A673 (cell line): Measurements from ENCODE around the gene THPO. TPM values are rescaled to one million over a fixed set of nuclear protein-coding genes. Genes with fewer than 3 reads are reported as not detected.

Experiments
- BruUV-seq: library from RNA; stranded (reverse); fragments of 400-500 nt; replicated peaks from 2 replicates; lab custom pipeline; 2021; lab: Mats Ljungman, UMichigan
- CTCF ChIA-PET: fragments of 300-600 bp; sonication (Branson Sonifier 250); formaldehyde crosslinking; loops from one replicate; lab custom pipeline; 2022; ENCODE audit warnings: antibody characterized with exemption; lab: Charles Lee
- POLR2A ChIA-PET: fragments of 300-600 bp; sonication (Branson Sonifier 250); formaldehyde crosslinking; loops from one replicate; lab custom pipeline; 2022; ENCODE audit warnings: antibody characterized with exemption; ENCODE audit not compliant: low non-redundant PET; lab: Charles Lee
- DNase-seq: peaks from one replicate; pipeline ENCODE4 v3.0.0-alpha.2; 2015; ENCODE audit warnings: low spot score
- H3K27ac ChIP-seq: fragments of 200-600 bp; sonication (generic); 2 replicates; pipeline ENCODE4 v1.5.1; 2016; ENCODE audit warnings: mixed run types, low read depth, mild to moderate bottlenecking, mixed read lengths, antibody characterized with exemption, low read length; ENCODE audit not compliant: poor library complexity, severe bottlenecking
- H3K27me3 ChIP-seq: fragments of 200-600 bp; sonication (generic); replicated peaks from 2 replicates; pipeline ENCODE4 v1.6.1; 2017; ENCODE audit warnings: mixed run types, low read depth, mild to moderate bottlenecking, mixed read lengths, antibody characterized with exemption, low read length; ENCODE audit not compliant: insufficient read depth, poor library complexity
- H3K36me3 ChIP-seq: fragments of 200-600 bp; sonication (generic); 2 replicates; pipeline ENCODE4 v1.6.1; 2016; ENCODE audit warnings: mixed run types, mild to moderate bottlenecking, mixed read lengths, antibody characterized with exemption, low read length; ENCODE audit not compliant: insufficient read depth, poor library complexity, severe bottlenecking
- H3K4me1 ChIP-seq: fragments of 200-600 bp; sonication (generic); 2 replicates; pipeline ENCODE4 v1.6.1; 2017; ENCODE audit warnings: mixed run types, mild to moderate bottlenecking, mixed read lengths, antibody characterized with exemption, low read length; ENCODE audit not compliant: insufficient read depth, poor library complexity, severe bottlenecking
- H3K4me3 ChIP-seq: fragments of 200-600 bp; sonication (generic); 2 replicates; pipeline ENCODE4 v1.5.1; 2016; ENCODE audit warnings: low read depth, mixed run types, mild to moderate bottlenecking, mixed read lengths, low read length; ENCODE audit not compliant: poor library complexity, severe bottlenecking
- H3K9me3 ChIP-seq: fragments of 200-600 bp; sonication (generic); 2 replicates; pipeline ENCODE4 v1.6.1; 2016; ENCODE audit warnings: mixed run types, low read depth, mild to moderate bottlenecking, mixed read lengths, antibody characterized with exemption, low read length; ENCODE audit not compliant: poor library complexity, severe bottlenecking
- EZH2 ChIP-seq: fragments of 200-600 bp; sonication (generic); IDR thresholded peaks from 2 replicates; pipeline ENCODE4 v1.6.1; 2017; ENCODE audit warnings: borderline replicate concordance, low read depth, mild to moderate bottlenecking, mixed read lengths, antibody characterized with exemption, low read length; ENCODE audit not compliant: poor library complexity, severe bottlenecking
- intact Hi-C: fragments of 100-400 bp; cut with micrococcal nuclease; formaldehyde crosslinking; loops from one replicate; pipeline ENCODE4 v1.10.0; 2022; ENCODE audit not compliant: unreplicated experiment
- total RNA-seq: library from RNA; stranded (reverse); gene quantifications from 2 replicates; pipeline ENCODE4 v1.2.3, GENCODE V29; 2021
- TF ChIP-seq, protein P1 (sequence below): fragments of 300-800, 200-600 bp; sonication (generic); conservative IDR thresholded peaks from 2 replicates; pipeline ENCODE4 v1.5.1; 2017; ENCODE audit warnings: low read depth, mild to moderate bottlenecking, antibody characterized with exemption, low read length, moderate library complexity, mixed read lengths

Gene THPO
- total RNA-seq, 1 experiment from 2014 or later = not detected

DNA sequence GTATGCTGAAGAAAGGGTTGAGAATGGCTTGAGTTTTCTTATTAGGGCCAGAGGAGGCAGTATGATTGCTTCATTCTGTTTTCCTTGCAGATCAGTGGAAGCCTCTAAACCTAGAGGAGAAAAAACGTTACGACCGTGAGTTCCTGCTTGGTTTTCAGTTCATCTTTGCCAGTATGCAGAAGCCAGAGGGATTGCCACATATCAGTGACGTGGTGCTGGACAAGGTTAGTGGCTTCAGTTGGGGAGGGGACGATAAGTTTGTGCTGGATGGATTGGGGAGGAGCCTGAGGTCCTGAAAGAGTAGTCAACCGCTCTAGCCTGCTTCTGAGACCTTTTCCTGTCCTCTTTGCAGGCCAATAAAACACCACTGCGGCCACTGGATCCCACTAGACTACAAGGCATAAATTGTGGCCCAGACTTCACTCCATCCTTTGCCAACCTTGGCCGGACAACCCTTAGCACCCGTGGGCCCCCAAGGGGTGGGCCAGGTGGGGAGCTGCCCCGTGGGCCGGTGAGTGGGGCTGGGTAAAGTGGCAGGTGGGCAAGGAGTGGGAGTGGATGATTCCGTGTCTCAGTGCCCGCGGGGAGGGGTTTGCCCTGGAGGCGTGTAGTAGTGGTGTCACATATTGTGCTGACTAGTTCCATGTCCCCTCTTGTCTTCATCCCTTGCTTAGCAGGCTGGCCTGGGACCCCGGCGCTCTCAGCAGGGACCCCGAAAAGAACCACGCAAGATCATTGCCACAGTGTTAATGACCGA is 55.1 kb downstream of the THPO start:
- H3K4me3 ChIP-seq = no peak overlapping the region
- H3K4me1 ChIP-seq = peaks cover 17% of the 10 kb centered on the region
- no peaks in the 10 kb centered on the region for H3K9me3 ChIP-seq
- H3K27ac ChIP-seq = no peak overlapping the region
- H3K27me3 ChIP-seq = no peaks in the 10 kb centered on the region
- TF ChIP-seq, protein P1, sequence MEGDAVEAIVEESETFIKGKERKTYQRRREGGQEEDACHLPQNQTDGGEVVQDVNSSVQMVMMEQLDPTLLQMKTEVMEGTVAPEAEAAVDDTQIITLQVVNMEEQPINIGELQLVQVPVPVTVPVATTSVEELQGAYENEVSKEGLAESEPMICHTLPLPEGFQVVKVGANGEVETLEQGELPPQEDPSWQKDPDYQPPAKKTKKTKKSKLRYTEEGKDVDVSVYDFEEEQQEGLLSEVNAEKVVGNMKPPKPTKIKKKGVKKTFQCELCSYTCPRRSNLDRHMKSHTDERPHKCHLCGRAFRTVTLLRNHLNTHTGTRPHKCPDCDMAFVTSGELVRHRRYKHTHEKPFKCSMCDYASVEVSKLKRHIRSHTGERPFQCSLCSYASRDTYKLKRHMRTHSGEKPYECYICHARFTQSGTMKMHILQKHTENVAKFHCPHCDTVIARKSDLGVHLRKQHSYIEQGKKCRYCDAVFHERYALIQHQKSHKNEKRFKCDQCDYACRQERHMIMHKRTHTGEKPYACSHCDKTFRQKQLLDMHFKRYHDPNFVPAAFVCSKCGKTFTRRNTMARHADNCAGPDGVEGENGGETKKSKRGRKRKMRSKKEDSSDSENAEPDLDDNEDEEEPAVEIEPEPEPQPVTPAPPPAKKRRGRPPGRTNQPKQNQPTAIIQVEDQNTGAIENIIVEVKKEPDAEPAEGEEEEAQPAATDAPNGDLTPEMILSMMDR = no peak
- no peak for TF ChIP-seq EZH2
- intact Hi-C loops = no loop called here
- CTCF ChIA-PET = interaction anchor here (0.5 kb wide), 1 partner anchor 15 kb away, joined by 3 read pairs; no protein-coding TSS in a partner anchor
- no TSS peak for BruUV-seq
- H3K36me3 ChIP-seq = peaks cover 83% of the 10 kb centered on the region
- POLR2A ChIA-PET = no interaction called here
- DNase-seq = no peak

Other genes with a start within 250 kb of the THPO start
- 57.8 and 64.2 TPM in 2 replicates for gene EIF2B5, start 242.8 kb downstream of the THPO start, total RNA-seq
- gene DVL3, start 222.8 kb downstream of the THPO start, total RNA-seq = 82.6 and 83.3 TPM in 2 replicates
- 382 and 419 TPM in 2 replicates for gene AP2M1, start 203.4 kb downstream of the THPO start, total RNA-seq
- 65.1 and 65.2 TPM in 2 replicates for gene ABCF3, start 192.0 kb downstream of the THPO start, total RNA-seq
- gene VWA5B2, start 148.6 kb downstream of the THPO start, total RNA-seq = 0.13 TPM in 1 of 2 replicates, not detected in the other
- 68.5 and 68.8 TPM in 2 replicates for gene ALG3, start 129.2 kb downstream of the THPO start, total RNA-seq
- gene EEF1AKMT4, start 128.5 kb downstream of the THPO start, total RNA-seq = 7.0 and 7.8 TPM in 2 replicates
- 1.3 and 2.2 TPM in 2 replicates for gene CAMK2N2, start 116.7 kb downstream of the THPO start, total RNA-seq
- not detected in 2 replicates for gene ECE2, start 102.2 kb downstream of the THPO start, total RNA-seq
- 622 and 645 TPM in 2 replicates for gene PSMD2, start 79.0 kb downstream of the THPO start, total RNA-seq
- gene EIF4G1, start 63.6 kb downstream of the THPO start, total RNA-seq = 475 and 559 TPM in 2 replicates
- gene FAM131A, start 40.6 kb downstream of the THPO start, total RNA-seq = 15.1 and 23.2 TPM in 2 replicates
- gene CLCN2, start 16.6 kb downstream of the THPO start, total RNA-seq = 11.2 and 14.8 TPM in 2 replicates
- 92.1 and 92.6 TPM in 2 replicates for gene POLR2H, start 16.5 kb downstream of the THPO start, total RNA-seq
- 0.06 and 0.57 TPM in 2 replicates for gene CHRD, start 1.8 kb upstream of the THPO start, total RNA-seq
- gene EPHB3, start 183.6 kb upstream of the THPO start, total RNA-seq = 15.6 and 19.4 TPM in 2 replicates